Right lobe of liver (tissue), 4 donors: ENCODE data around the gene IGSF11.

ENCODE experiments used
- CTCF ChIP-seq, 4 donors: fragments of 200-600 bp in 3 of 4; fragments of 450-650 bp in 1 of 4; IDR thresholded peaks; one replicate each; pipeline versions ENCODE4 v1.5.1 to v1.8.0; 2016 to 2022; ENCODE audit warnings: antibody characterized with exemption in 4 of 4, mild to moderate bottlenecking in 2 of 4
- POLR2A ChIP-seq: fragments of 450-650 bp; IDR thresholded peaks from one replicate; pipeline ENCODE4 v1.6.1; 2017; ENCODE audit warnings: antibody characterized with exemption, mild to moderate bottlenecking
- donor health status: DM: no; HTN: no; CAD: no.
- donor health status: DM: no; HTN: no; CAD: no.
- donor health status: DM: no; HTN: yes; CAD: no.

GRCh38 chr3:118909763-118910162, 124.9 kb downstream of the IGSF11 start:
- no peak for TF ChIP-seq CTCF (IDR thresholded peaks at IDR 0.05)
- no peak for TF ChIP-seq POLR2A
